Measurements from ENCODE around the gene NR6A1.

The NR6A1 gene

GRCh38 chr9:124479371-124479770 is 291.7 kb downstream of the NR6A1 start:
- DNase-seq, result no peak

- no peak for DNase-seq
Measured at GRCh38 chr9:124478354-124478753, 292.8 kb downstream of the NR6A1 start.

- no peak for DNase-seq
Measured at GRCh38 chr9:124477648-124478285, 293.3 kb downstream of the NR6A1 start.

- DNase-seq, result no peak
Measured at GRCh38 chr9:124477211-124477647, 293.9 kb downstream of the NR6A1 start.

- no peak for DNase-seq
Measured at GRCh38 chr9:124475868-124476690, 295.0 kb downstream of the NR6A1 start.

- DNase-seq, result no peak
Measured at GRCh38 chr9:124475158-124475867, 295.8 kb downstream of the NR6A1 start.

GRCh38 chr9:124474151-124474550 is 297.0 kb downstream of the NR6A1 start:
- no peak for DNase-seq

GRCh38 chr9:124473310-124473709 is 297.8 kb downstream of the NR6A1 start:
- no peak for DNase-seq

- no peak for DNase-seq
Measured at GRCh38 chr9:124472770-124473169, 298.3 kb downstream of the NR6A1 start.

- no peak for DNase-seq
Measured at GRCh38 chr9:124471761-124472160, 299.4 kb downstream of the NR6A1 start.

GRCh38 chr9:124470726-124471125 is 300.4 kb downstream of the NR6A1 start:
- DNase-seq, result no peak

- DNase-seq, result no peak
Measured at GRCh38 chr9:124470306-124470705, 300.8 kb downstream of the NR6A1 start.

GRCh38 chr9:124469011-124469832 is 301.9 kb downstream of the NR6A1 start:
- DNase-seq, result no peak

GRCh38 chr9:124468061-124468740 is 302.9 kb downstream of the NR6A1 start:
- DNase-seq, result no peak

GRCh38 chr9:124467410-124468060 is 303.6 kb downstream of the NR6A1 start:
- no peak for DNase-seq
